SK-N-MC (cell line): ENCODE measurements around the gene RAB28.

Experiments
- EZH2 ChIP-seq: fragments of 200-600 bp; sonication (generic); IDR thresholded peaks from one replicate; pipeline ENCODE4 v1.6.1; 2017; ENCODE audit warnings: antibody characterized with exemption
- FOXP2 ChIP-seq: optimal IDR thresholded peaks from 2 replicates; pipeline ENCODE3; 2011; ENCODE audit warnings: mild to moderate bottlenecking, moderate library complexity; ENCODE audit not compliant: insufficient read depth; ENCODE audit errors: extremely low read length, control extremely low read depth
- POLR2AphosphoS5 ChIP-seq: IDR thresholded peaks from 2 replicates; pipeline ENCODE4 v1.6.1; 2012; ENCODE audit warnings: mild to moderate bottlenecking, low read depth, low read length, borderline replicate concordance

DNA sequence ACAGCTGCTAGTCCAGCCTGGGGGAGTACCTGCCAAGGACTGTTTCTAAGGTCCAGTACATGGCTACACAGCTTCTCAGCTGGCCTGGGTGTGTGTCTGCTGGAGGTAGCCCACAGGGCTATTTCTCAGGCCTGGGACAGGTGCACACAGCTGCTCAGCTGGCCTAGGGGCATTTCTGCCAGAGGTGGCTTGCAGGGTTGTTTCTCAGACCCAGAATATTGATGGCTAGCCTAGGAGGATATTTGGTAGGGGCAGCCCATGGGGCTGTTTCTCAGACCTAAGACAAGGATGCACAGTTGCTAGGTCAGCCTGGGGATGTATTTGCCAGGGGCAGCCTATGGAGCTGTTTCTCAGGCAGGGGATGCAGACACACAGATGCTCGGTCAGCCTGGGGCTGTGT, 29.4 kb downstream of the RAB28 start:
- no peak for TF ChIP-seq POLR2AphosphoS5
- no peak for TF ChIP-seq EZH2
- no peak for TF ChIP-seq FOXP2
